OCI-LY7 (cell line): ENCODE results near the gene SERPINB13.

ENCODE experiments used
- EZH2phosphoT487 ChIP-seq: fragments of 200-600 bp; sonication (generic); IDR thresholded peaks from 2 replicates; pipeline ENCODE4 v1.6.1; 2018; ENCODE audit warnings: low read depth, borderline replicate concordance, mild to moderate bottlenecking, mixed run types, antibody characterized with exemption, low read length, moderate library complexity, mixed read lengths
- TF ChIP-seq, protein P1 (sequence below): fragments of 200-600 bp; sonication (generic); conservative IDR thresholded peaks from 2 replicates; pipeline ENCODE4 v1.5.1; 2014; ENCODE audit warnings: mild to moderate bottlenecking, antibody characterized with exemption, low read length, moderate library complexity, mixed read lengths

- TF ChIP-seq, protein P1, sequence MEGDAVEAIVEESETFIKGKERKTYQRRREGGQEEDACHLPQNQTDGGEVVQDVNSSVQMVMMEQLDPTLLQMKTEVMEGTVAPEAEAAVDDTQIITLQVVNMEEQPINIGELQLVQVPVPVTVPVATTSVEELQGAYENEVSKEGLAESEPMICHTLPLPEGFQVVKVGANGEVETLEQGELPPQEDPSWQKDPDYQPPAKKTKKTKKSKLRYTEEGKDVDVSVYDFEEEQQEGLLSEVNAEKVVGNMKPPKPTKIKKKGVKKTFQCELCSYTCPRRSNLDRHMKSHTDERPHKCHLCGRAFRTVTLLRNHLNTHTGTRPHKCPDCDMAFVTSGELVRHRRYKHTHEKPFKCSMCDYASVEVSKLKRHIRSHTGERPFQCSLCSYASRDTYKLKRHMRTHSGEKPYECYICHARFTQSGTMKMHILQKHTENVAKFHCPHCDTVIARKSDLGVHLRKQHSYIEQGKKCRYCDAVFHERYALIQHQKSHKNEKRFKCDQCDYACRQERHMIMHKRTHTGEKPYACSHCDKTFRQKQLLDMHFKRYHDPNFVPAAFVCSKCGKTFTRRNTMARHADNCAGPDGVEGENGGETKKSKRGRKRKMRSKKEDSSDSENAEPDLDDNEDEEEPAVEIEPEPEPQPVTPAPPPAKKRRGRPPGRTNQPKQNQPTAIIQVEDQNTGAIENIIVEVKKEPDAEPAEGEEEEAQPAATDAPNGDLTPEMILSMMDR: no peak
- TF ChIP-seq EZH2phosphoT487: no peak
These were observed 30.1 kb downstream of the SERPINB13 start for GRCh38 chr18:63617049-63617914.
